ENCODE data around the gene CYP2A7.

- no peak for TF ChIP-seq RXRA (IDR thresholded peaks at IDR 0.05; ENCODE audit: insufficient read depth, low read depth, low read length)
- no peak for TF ChIP-seq POLR2A (IDR thresholded peaks at IDR 0.05; ENCODE audit: control extremely low read depth in 1 of 2, low read depth in 2 of 2, low read length in 2 of 2)
- TF ChIP-seq RAD21 (IDR thresholded peaks at IDR 0.05 in 1 of 2, conservative IDR thresholded peaks at IDR 0.05 in 1 of 2; ENCODE audit: low read depth in 2 of 2, low read length in 2 of 2), result no peak
Measured at GRCh38 chr19:40896418-40896796, 14.4 kb upstream of the CYP2A7 start.
